H1 (cell line): ENCODE results near the gene F7. TPM values are rescaled to one million over a fixed set of nuclear protein-coding genes. Genes with fewer than 3 reads are reported as not detected.
A peak's percentile ranks its signal among the peaks of the same experiment; 100 is the strongest.

ENCODE experiments used
- CTCF ChIA-PET: fragments of 300-600 bp; sonication (Branson Sonifier 250); formaldehyde crosslinking; loops from one replicate; lab custom pipeline; 2021; ENCODE audit not compliant: partially characterized antibody; lab: Charles Lee
- POLR2A ChIA-PET: fragments of 300-600 bp; sonication (Branson Sonifier 250); formaldehyde crosslinking; loops from one replicate; lab custom pipeline; 2021; ENCODE audit warnings: inconsistent platforms; ENCODE audit not compliant: partially characterized antibody; lab: Charles Lee
- DNase-seq, 2 experiments: peaks; one replicate each; pipeline versions ENCODE4 v3.0.0 to v3.0.0-alpha.2; 2010 to 2022; ENCODE audit warnings: low spot score in 2 of 2, low read depth in 1 of 2, mixed read lengths in 1 of 2
- FAIRE-seq: peaks from 2 replicates; lab custom pipeline; 2011; peaks lifted over from hg19 to GRCh38; lab: Jason Lieb, UNC
- H2AFZ ChIP-seq: 2 replicates; pipeline ENCODE4 v1.8.1; 2012; ENCODE audit warnings: low read length, inconsistent platforms
- H2AK5ac ChIP-seq: 2 replicates; pipeline ENCODE4 v1.6.1; 2013; ENCODE audit warnings: low read depth, low read length
- H2BK120ac ChIP-seq: replicated peaks from 2 replicates; pipeline ENCODE3; 2013; ENCODE audit warnings: low read depth, low read length, inconsistent platforms
- H2BK12ac ChIP-seq: 2 replicates; pipeline ENCODE4 v1.6.1; 2013; ENCODE audit warnings: low read depth, low read length
- H2BK15ac ChIP-seq: 2 replicates; pipeline ENCODE4 v1.6.1; 2013; ENCODE audit warnings: low read length
- H2BK20ac ChIP-seq: 2 replicates; pipeline ENCODE4 v1.6.1; 2013; ENCODE audit warnings: low read length
- H2BK5ac ChIP-seq: 2 replicates; pipeline ENCODE4 v1.6.1; 2013; ENCODE audit warnings: low read depth, low read length
- H3K14ac ChIP-seq: 2 replicates; pipeline ENCODE4 v1.6.1; 2013; ENCODE audit warnings: inconsistent platforms; ENCODE audit not compliant: insufficient read length
- H3K18ac ChIP-seq: 2 replicates; pipeline ENCODE4 v1.6.1; 2013; ENCODE audit warnings: low read length; ENCODE audit errors: extremely low read depth
- H3K23ac ChIP-seq: 2 replicates; pipeline ENCODE4 v1.6.1; 2013; ENCODE audit warnings: inconsistent platforms; ENCODE audit not compliant: insufficient read length
- H3K23me2 ChIP-seq: 2 replicates; pipeline ENCODE4 v1.6.1; 2013; ENCODE audit warnings: low read depth, low read length
- H3K27ac ChIP-seq: 2 replicates; pipeline ENCODE4 v1.6.1; 2011; ENCODE audit warnings: low read depth, low read length, inconsistent platforms
- H3K27me3 ChIP-seq, 4 experiments: replicated peaks in 1 of 4; 1 replicate in 1 of 4; 2 replicates in 3 of 4; pipeline versions ENCODE4 v1.6.1 to v1.8.1; 2011 to 2013; ENCODE audit warnings: low read length in 3 of 4, mild to moderate bottlenecking in 3 of 4, inconsistent platforms in 2 of 4, mixed read lengths in 2 of 4, moderate library complexity in 1 of 4; ENCODE audit not compliant: control insufficient read depth in 3 of 4, insufficient read depth in 3 of 4; ENCODE audit errors: extremely low read depth in 1 of 4
- H3K36me3 ChIP-seq, 4 experiments: 2 replicates each; pipeline versions ENCODE4 v1.6.1 to v1.8.1; 2011 to 2013; ENCODE audit warnings: mild to moderate bottlenecking in 4 of 4, low read length in 3 of 4, moderate library complexity in 2 of 4, control low read depth in 1 of 4, inconsistent platforms in 1 of 4; ENCODE audit not compliant: insufficient read depth in 4 of 4, control insufficient read depth in 2 of 4
- H3K4ac ChIP-seq: replicated peaks from 2 replicates; pipeline ENCODE3; 2013; ENCODE audit warnings: low read length, low read depth, mixed read lengths, inconsistent platforms; ENCODE audit not compliant: insufficient read length
- H3K4me1 ChIP-seq, 4 experiments: replicated peaks in 1 of 4; 1 replicate in 1 of 4; 2 replicates in 3 of 4; pipeline versions ENCODE4 v1.6.1 to v1.8.1; 2011 to 2013; ENCODE audit warnings: low read length in 3 of 4, inconsistent platforms in 2 of 4, mixed read lengths in 1 of 4; ENCODE audit not compliant: insufficient read depth in 4 of 4, control insufficient read depth in 3 of 4
- H3K4me2 ChIP-seq, 2 experiments: 2 replicates each; pipeline versions ENCODE4 v1.6.1 to v1.8.1; 2011 to 2013; ENCODE audit warnings: low read depth in 2 of 2, low read length in 2 of 2, control low read depth in 1 of 2, inconsistent platforms in 1 of 2, mild to moderate bottlenecking in 1 of 2; ENCODE audit not compliant: insufficient read depth in 1 of 2
- H3K4me3 ChIP-seq, 4 experiments: fragments of 200-600, 300-600 bp in 1 of 4; sonication (generic), shearing (Covaris generic), sonication (Bioruptor Twin) in 1 of 4; 2 replicates each; pipeline versions ENCODE4 v1.5.1 to v1.8.1; 2011 to 2016; ENCODE audit warnings: low read length in 4 of 4, low read depth in 3 of 4, control low read depth in 2 of 4, inconsistent platforms in 2 of 4, mild to moderate bottlenecking in 2 of 4, mixed read lengths in 1 of 4, moderate library complexity in 1 of 4; ENCODE audit not compliant: insufficient read depth in 2 of 4; ENCODE audit errors: extremely low read depth in 1 of 4
- H3K56ac ChIP-seq: replicated peaks from 2 replicates; pipeline ENCODE3; 2013; ENCODE audit warnings: low read depth, mild to moderate bottlenecking, mixed read lengths, low read length, inconsistent platforms; ENCODE audit not compliant: insufficient read length
- H3K79me1 ChIP-seq: 2 replicates; pipeline ENCODE4 v1.6.1; 2013; ENCODE audit warnings: low read depth, low read length, control low read depth
- H3K79me2 ChIP-seq, 2 experiments: 2 replicates each; pipeline versions ENCODE4 v1.6.1 to v1.8.1; 2012 to 2013; ENCODE audit warnings: low read length in 2 of 2, mild to moderate bottlenecking in 2 of 2, inconsistent platforms in 1 of 2; ENCODE audit not compliant: insufficient read depth in 2 of 2, control insufficient read depth in 1 of 2
- H3K9ac ChIP-seq, 4 experiments: replicated peaks in 1 of 4; 1 replicate in 1 of 4; 2 replicates in 3 of 4; pipeline versions ENCODE4 v1.6.1 to v1.8.1; 2011 to 2013; ENCODE audit warnings: low read depth in 3 of 4, low read length in 3 of 4, control low read depth in 2 of 4, mild to moderate bottlenecking in 2 of 4, moderate library complexity in 2 of 4, inconsistent platforms in 1 of 4; ENCODE audit errors: extremely low read depth in 1 of 4
- H3K9me3 ChIP-seq, 2 experiments: 2 replicates each; pipeline versions ENCODE4 v1.6.1 to v1.8.1; 2012 to 2013; ENCODE audit warnings: mild to moderate bottlenecking in 2 of 2, moderate library complexity in 2 of 2, control low read depth in 1 of 2, inconsistent platforms in 1 of 2, low read depth in 1 of 2, low read length in 1 of 2, mixed read lengths in 1 of 2; ENCODE audit not compliant: insufficient read depth in 2 of 2
- H4K20me1 ChIP-seq, 2 experiments: replicated peaks in 1 of 2; 2 replicates each; pipeline versions ENCODE3 to v1.8.1; 2011 to 2013; ENCODE audit warnings: inconsistent platforms in 2 of 2, low read length in 2 of 2, mild to moderate bottlenecking in 1 of 2; ENCODE audit not compliant: insufficient read depth in 2 of 2, control insufficient read depth in 1 of 2
- H4K5ac ChIP-seq: 2 replicates; pipeline ENCODE4 v1.6.1; 2013; ENCODE audit warnings: low read length, low read depth, mixed read lengths, inconsistent platforms; ENCODE audit not compliant: insufficient read length
- H4K8ac ChIP-seq: 2 replicates; pipeline ENCODE4 v1.8.0; 2013; ENCODE audit warnings: mild to moderate bottlenecking, moderate library complexity, low read length, inconsistent platforms; ENCODE audit not compliant: insufficient read depth; ENCODE audit errors: extremely low read depth
- H4K91ac ChIP-seq: replicated peaks from 2 replicates; pipeline ENCODE3; 2013; ENCODE audit warnings: low read length, mixed read lengths, inconsistent platforms; ENCODE audit not compliant: insufficient read length
- ASH2L ChIP-seq: fragments of 200-600, 300-600 bp; sonication (generic); IDR thresholded peaks from one replicate; pipeline ENCODE4 v1.7.1; 2017; ENCODE audit warnings: low read length
- BCL11A ChIP-seq, 2 experiments: IDR thresholded peaks; one replicate each; pipeline ENCODE4 v1.6.1; 2011; ENCODE audit warnings: low read depth in 2 of 2, low read length in 2 of 2, mild to moderate bottlenecking in 2 of 2
- BRCA1 ChIP-seq: IDR thresholded peaks from 2 replicates; pipeline ENCODE4 v1.6.1; 2012; ENCODE audit warnings: low read depth, low read length, improper control_type of control experiment
- EZH2 ChIP-seq: fragments of 200-600 bp; sonication (generic); IDR thresholded peaks from 2 replicates; pipeline ENCODE4 v1.7.1; 2012; ENCODE audit warnings: low read depth, mild to moderate bottlenecking, moderate library complexity, low read length, inconsistent platforms; ENCODE audit not compliant: severe bottlenecking
- SAP30 ChIP-seq: fragments of 300-600 bp; sonication (generic); IDR thresholded peaks from 2 replicates; pipeline ENCODE4 v1.7.1; 2012; ENCODE audit warnings: low read length, moderate library complexity, mild to moderate bottlenecking, inconsistent platforms; ENCODE audit not compliant: insufficient read depth, insufficient replicate concordance
- WGBS, 2 experiments: shearing (Covaris generic) in 1 of 2; methylation state at CpG; one replicate each; pipeline versions ENCODE4 v1.1.6 to v1.1.7; 2013 to 2015; ENCODE audit warnings: low lambda C conversion rate in 2 of 2, mixed read lengths in 2 of 2, inconsistent platforms in 1 of 2, low coverage in 1 of 2, missing lambda C conversion rate in 1 of 2; ENCODE audit not compliant: insufficient replicate concordance in 2 of 2, insufficient coverage in 1 of 2, insufficient read length in 1 of 2; ENCODE audit errors: extremely low coverage in 1 of 2, missing lambda C conversion rate in 1 of 2; 5-methylcytosine and 5-hydroxymethylcytosine counted together
- polyA plus RNA-seq, 7 experiments: library from polyadenylated mRNA; depleted of rRNA in 3 of 7; stranded (reverse) in 5 of 7; unstranded in 2 of 7; fragments of >200 nt in 5 of 7; fragments of 200-250 nt in 2 of 7; gene quantifications; 1 replicate in 5 of 7; 2 replicates in 1 of 7; 4 replicates in 1 of 7; pipeline versions ENCODE4 v1.2.1 to v1.2.3, GENCODE V29; 2011 to 2013; ENCODE audit warnings: missing spikeins in 2 of 7, mixed read lengths in 2 of 7
- total RNA-seq: library from RNA; stranded (reverse); fragmentation: NEBNext Ultra II Directional; extraction: Animal tissue kit (Norgen Biotek cat#: 25700); gene quantifications from 2 replicates; pipeline ENCODE4 v1.2.1, GENCODE V29; 2021

The F7 gene
- total and polyA plus RNA-seq, 2 of the 8 experiments (the other 6 are each of a cell fraction or from before 2014, with no cell fraction given), result 0.43 to 0.98 TPM

- H2BK12ac ChIP-seq, result no peak overlapping the region
- WGBS, 2 experiments, result 81% methylated on average over 4 of the region's 16 CpGs; no CpG with 5 or more reads in 1 of the 2 experiments
- no peak overlapping the region for H3K14ac ChIP-seq
- H2AK5ac ChIP-seq, result no peak overlapping the region
- no peak overlapping the region; the same call in 1 of the 2 replicates for H3K18ac ChIP-seq
- no peaks in the 10 kb centered on the region; a peak in 1 of 4 replicates for H3K9me3 ChIP-seq
- H4K91ac ChIP-seq, result no peak overlapping the region
- H4K8ac ChIP-seq, result no peak overlapping the region
- H3K27me3 ChIP-seq, result peaks cover 19 to 21% (median 20%) of the 10 kb centered on the region in 4 experiments; a peak in 6 of 7 replicates
- no peaks in the 10 kb centered on the region for H3K79me2 ChIP-seq
- H4K5ac ChIP-seq, result no peak overlapping the region
- no peak overlapping the region for H3K23ac ChIP-seq
- peaks cover 0 to 5% of the 10 kb centered on the region in 2 experiments for H4K20me1 ChIP-seq
- H3K79me1 ChIP-seq, result no peaks in the 10 kb centered on the region
- no peak overlapping the region for H2BK20ac ChIP-seq
- H3K4me1 ChIP-seq, result peaks cover 0 to 13% (median 6%) of the 10 kb centered on the region in 4 experiments; a peak in 6 of 7 replicates
- ChIA-PET POLR2A (interaction anchor here (2.2 kb wide), 1 partner anchor 10 kb away, joined by 14 read pairs; no protein-coding TSS in a partner anchor), CTCF (no interaction called here)
- H3K4ac ChIP-seq, result no peak overlapping the region
- no peak overlapping the region for H3K27ac ChIP-seq
- peak overlapping the region in 1 of 2 experiments; percentile 5; a peak in 1 of 4 replicates for H3K4me2 ChIP-seq
- H2BK5ac ChIP-seq, result peak overlapping the region; percentile 71; the same call in 1 of the 2 replicates
- H3K56ac ChIP-seq, result peak overlapping the region; percentile 16
- no peak overlapping the region for H2BK15ac ChIP-seq
- H3K4me3 ChIP-seq, result no peak overlapping the region
- peaks cover 0 to 5% (median 0%) of the 10 kb centered on the region in 4 experiments; a peak in 1 of 8 replicates for H3K36me3 ChIP-seq
- H3K9ac ChIP-seq, result no peak overlapping the region
- H2BK120ac ChIP-seq, result no peak overlapping the region
- H2AFZ ChIP-seq, result no peak overlapping the region
- H3K23me2 ChIP-seq, result peaks cover 14% of the 10 kb centered on the region; the same call in 1 of the 2 replicates
- TF ChIP-seq SAP30 (no peak), BCL11A (IDR thresholded peaks at IDR 0.05; ENCODE audit: low read depth in 2 of 2, low read length in 2 of 2) (no peak), ASH2L (no peak), BRCA1 (no peak), EZH2 (no peak)
- DNase-seq (no peak), FAIRE-seq (no peak)
These were observed 396 bp downstream of the F7 start for GRCh38 chr13:113105921-113106452.
